Measurements from ENCODE around the gene KLC4. TPM values are rescaled to one million over a fixed set of nuclear protein-coding genes. Genes with fewer than 3 reads are reported as not detected.

KLC4 gene
- total RNA-seq, 1 donor from 2014 or later: 73.8 TPM

DNA sequence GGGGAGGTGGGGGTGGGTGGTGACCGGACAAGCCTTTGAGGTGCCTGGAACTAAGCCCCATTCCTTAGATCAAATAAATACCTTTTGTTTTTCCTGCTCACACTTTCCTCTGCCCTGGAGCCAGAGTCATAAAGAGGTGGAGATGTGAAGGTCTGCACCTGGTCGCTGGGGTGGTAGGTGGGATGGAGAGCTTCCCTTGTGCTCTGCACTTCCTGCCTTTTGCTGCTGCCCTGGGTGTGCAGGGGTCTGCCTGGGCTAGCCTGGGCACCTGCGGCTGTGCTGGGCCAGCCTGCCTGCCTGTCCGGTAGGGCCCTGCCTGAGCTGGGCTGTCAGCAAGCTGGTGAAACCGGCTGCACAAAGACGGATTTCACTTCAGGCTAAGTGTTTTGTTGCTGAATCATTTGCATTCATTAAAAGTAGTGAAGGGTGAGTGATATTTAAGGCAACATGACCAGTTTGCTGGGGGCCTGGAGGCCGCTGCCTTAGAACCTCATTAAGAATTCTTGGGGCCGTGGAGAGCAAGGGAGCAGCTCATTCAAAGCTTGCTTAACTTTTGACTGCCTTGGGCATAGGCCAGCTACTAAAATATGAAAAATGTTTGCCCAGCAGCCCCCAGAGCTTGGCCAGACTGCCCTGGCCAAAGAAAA lies 37.1 kb downstream of the KLC4 start:
- no peak overlapping the region for H3K4me3 Mint-ChIP-seq (ENCODE audit: low read depth)
- peak; percentile 22 for DNase-seq (ENCODE audit: low spot score, unreplicated experiment)

GRCh38 chr6:43097098-43097489 lies 37.7 kb downstream of the KLC4 start:
- peak; percentile 8 for TF ChIP-seq CTCF (IDR thresholded peaks at IDR 0.05; ENCODE audit: unreplicated experiment)
- H3K9me3 Mint-ChIP-seq (ENCODE audit: low read depth): no peaks in the 10 kb centered on the region
- H3K27ac Mint-ChIP-seq: peak overlapping the region; percentile 95
- H3K4me1 Mint-ChIP-seq (ENCODE audit: low read depth): peaks cover 34% of the 10 kb centered on the region
- peaks cover 3% of the 10 kb centered on the region for H3K36me3 Mint-ChIP-seq (ENCODE audit: insufficient read depth)
- H3K27me3 Mint-ChIP-seq: no peaks in the 10 kb centered on the region
- H3K4me3 Mint-ChIP-seq (ENCODE audit: low read depth): no peak overlapping the region
- no peak for DNase-seq (ENCODE audit: low spot score, unreplicated experiment)

More for the DNA sequence above, 37.1 kb downstream of the KLC4 start:
- no peak for TF ChIP-seq CTCF (IDR thresholded peaks at IDR 0.05; ENCODE audit: unreplicated experiment)
- peak overlapping the region; percentile 95 for H3K27ac Mint-ChIP-seq
- no peaks in the 10 kb centered on the region for H3K27me3 Mint-ChIP-seq
- H3K9me3 Mint-ChIP-seq (ENCODE audit: low read depth): no peaks in the 10 kb centered on the region
- peaks cover 3% of the 10 kb centered on the region for H3K36me3 Mint-ChIP-seq (ENCODE audit: insufficient read depth)
- H3K4me1 Mint-ChIP-seq (ENCODE audit: low read depth): peaks cover 34% of the 10 kb centered on the region

DNA sequence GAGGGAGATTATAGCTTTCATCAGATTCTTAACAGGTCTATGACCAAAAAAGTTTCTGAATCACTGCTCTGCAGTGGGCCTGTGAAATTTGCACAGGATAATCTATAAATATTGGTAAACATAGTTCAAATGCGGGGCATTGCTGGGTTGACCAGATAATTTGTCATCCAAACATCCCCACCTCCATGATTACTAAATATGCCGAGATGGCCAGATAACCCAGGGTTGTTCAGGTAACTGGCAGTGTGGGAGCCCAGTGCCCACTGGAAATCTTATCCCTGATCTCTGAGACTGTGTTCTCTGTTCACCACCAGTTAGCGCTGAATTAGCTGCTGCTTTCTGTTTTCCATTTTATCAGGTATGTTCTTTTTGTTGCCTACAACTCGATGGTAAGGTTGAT lies 38.1 kb downstream of the KLC4 start:
- no peak for TF ChIP-seq CTCF (IDR thresholded peaks at IDR 0.05; ENCODE audit: unreplicated experiment)
- no peaks in the 10 kb centered on the region for H3K27me3 Mint-ChIP-seq
- H3K36me3 Mint-ChIP-seq (ENCODE audit: insufficient read depth): peaks cover 3% of the 10 kb centered on the region
- peak overlapping the region; percentile 95 for H3K27ac Mint-ChIP-seq
- H3K9me3 Mint-ChIP-seq (ENCODE audit: low read depth): no peaks in the 10 kb centered on the region
- no peak overlapping the region for H3K4me3 Mint-ChIP-seq (ENCODE audit: low read depth)
- DNase-seq (ENCODE audit: low spot score, unreplicated experiment): no peak
- peaks cover 34% of the 10 kb centered on the region for H3K4me1 Mint-ChIP-seq (ENCODE audit: low read depth)

DNA sequence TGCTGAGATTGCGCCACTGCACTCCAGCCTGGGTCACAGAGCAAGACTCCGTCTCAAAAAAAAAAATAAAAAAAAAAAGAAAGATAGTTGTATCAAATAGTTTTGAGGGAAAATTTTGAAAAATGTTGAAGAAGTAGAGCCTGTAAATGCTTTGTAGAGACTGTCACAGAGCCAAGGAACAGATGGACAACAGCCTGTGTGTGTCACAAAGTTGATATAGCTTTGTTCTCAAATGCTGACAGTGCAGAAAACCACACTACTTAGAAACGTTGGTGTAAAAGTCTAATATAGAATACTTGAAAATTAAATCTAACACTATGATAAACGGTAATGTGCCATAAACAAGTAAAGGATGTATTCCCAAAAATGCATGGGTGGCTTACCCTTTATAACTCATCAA lies 42.1 kb downstream of the KLC4 start:
- Mint-ChIP-seq H3K27me3 (no peaks in the 10 kb centered on the region), H3K4me1 (ENCODE audit: low read depth) (peaks cover 30% of the 10 kb centered on the region), H3K4me3 (ENCODE audit: low read depth) (no peak overlapping the region), H3K27ac (no peak overlapping the region), H3K9me3 (ENCODE audit: low read depth) (no peaks in the 10 kb centered on the region), H3K36me3 (ENCODE audit: insufficient read depth) (peaks cover 2% of the 10 kb centered on the region)
- no peak for TF ChIP-seq CTCF (IDR thresholded peaks at IDR 0.05; ENCODE audit: unreplicated experiment)
- no peak for DNase-seq (ENCODE audit: low spot score, unreplicated experiment)

DNA sequence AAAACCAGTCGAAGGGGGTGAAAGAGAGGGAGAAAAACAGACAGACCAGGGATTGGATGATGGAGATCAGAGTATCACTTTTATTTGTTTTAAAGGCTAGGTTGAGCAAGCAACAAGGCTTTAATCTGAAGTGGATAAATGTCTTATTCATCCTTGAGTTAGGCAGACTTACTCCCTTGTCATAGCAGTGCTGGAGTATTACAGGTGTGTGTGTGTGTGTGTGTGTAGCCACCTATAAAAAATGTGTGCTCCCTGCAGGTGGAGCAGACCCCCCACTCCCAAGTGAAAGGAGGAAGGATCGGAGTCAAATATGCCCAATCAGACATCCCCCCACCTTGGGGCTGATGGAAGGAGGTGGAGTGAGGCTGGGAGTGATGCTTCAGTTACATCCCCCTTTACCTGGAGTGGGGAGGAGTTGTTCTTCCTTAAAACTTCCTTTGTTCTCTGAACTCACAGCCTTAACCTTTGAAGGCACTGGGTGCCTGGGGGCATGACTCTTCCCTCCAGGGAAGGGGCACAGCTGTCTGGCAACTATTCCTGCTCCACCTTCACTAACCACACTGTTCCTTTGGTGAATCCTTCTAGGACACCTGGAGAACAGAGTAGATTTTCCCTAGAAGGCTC lies 43.9 kb downstream of the KLC4 start:
- H3K27ac Mint-ChIP-seq: peak overlapping the region; percentile 92
- no peak for TF ChIP-seq CTCF (IDR thresholded peaks at IDR 0.05; ENCODE audit: unreplicated experiment)
- no peaks in the 10 kb centered on the region for H3K27me3 Mint-ChIP-seq
- H3K36me3 Mint-ChIP-seq (ENCODE audit: insufficient read depth): peaks cover 3% of the 10 kb centered on the region
- H3K4me3 Mint-ChIP-seq (ENCODE audit: low read depth): no peak overlapping the region
- no peaks in the 10 kb centered on the region for H3K9me3 Mint-ChIP-seq (ENCODE audit: low read depth)
- DNase-seq (ENCODE audit: low spot score, unreplicated experiment): no peak
- H3K4me1 Mint-ChIP-seq (ENCODE audit: low read depth): peaks cover 13% of the 10 kb centered on the region
